IMR-90 (cell line): ENCODE measurements around the gene COA3. TPM values are rescaled to one million over a fixed set of nuclear protein-coding genes. Genes with fewer than 3 reads are reported as not detected.

Source experiments
- ATAC-seq: fragments of 200-7000 bp; cut with Tn5 transposase; 2 replicates; pipeline ENCODE4 v1.9.1; 2020; ENCODE audit warnings: low read depth, mild to moderate bottlenecking, moderate library complexity
- BruUV-seq: library from RNA; stranded (reverse); fragments of 400-500 nt; replicated peaks from 2 replicates; lab custom pipeline; 2021; lab: Mats Ljungman, UMichigan
- CTCF ChIA-PET: fragments of 300-600 bp; formaldehyde crosslinking; extraction: SDS; loops from one replicate; lab custom pipeline; 2021; ENCODE audit warnings: antibody characterized with exemption; lab: Yijun Ruan, JAX
- POLR2A ChIA-PET: fragments of 300-600 bp; sonication (Branson Sonifier 250); formaldehyde crosslinking; loops from one replicate; lab custom pipeline; 2022; ENCODE audit warnings: antibody characterized with exemption; ENCODE audit not compliant: unreplicated experiment; lab: Charles Lee
- DNase-seq: peaks from one replicate; pipeline ENCODE4 v3.0.0; 2013
- H2AFZ ChIP-seq: replicated peaks from 2 replicates; pipeline ENCODE3; 2013; ENCODE audit warnings: low read length, mild to moderate bottlenecking; ENCODE audit not compliant: poor library complexity
- H2AK5ac ChIP-seq: 2 replicates; pipeline ENCODE4 v1.6.1; 2013; ENCODE audit warnings: low read depth, low read length, inconsistent platforms
- H2AK9ac ChIP-seq: replicated peaks from 2 replicates; pipeline ENCODE3; 2013; ENCODE audit warnings: mild to moderate bottlenecking, low read depth, low read length, moderate library complexity; ENCODE audit not compliant: poor library complexity
- H2BK120ac ChIP-seq: 2 replicates; pipeline ENCODE4 v1.6.1; 2013; ENCODE audit warnings: low read depth, low read length, inconsistent platforms
- H2BK15ac ChIP-seq: 3 replicates; pipeline ENCODE4 v1.6.1; 2013; ENCODE audit warnings: low read depth, low read length, inconsistent platforms
- H2BK20ac ChIP-seq: 2 replicates; pipeline ENCODE4 v1.6.1; 2013; ENCODE audit warnings: low read depth, mild to moderate bottlenecking, inconsistent platforms, low read length, moderate library complexity
- H2BK5ac ChIP-seq: 2 replicates; pipeline ENCODE4 v1.6.1; 2013; ENCODE audit warnings: mild to moderate bottlenecking, low read depth, low read length, inconsistent platforms; ENCODE audit not compliant: poor library complexity, severe bottlenecking
- H3K14ac ChIP-seq: replicated peaks from 2 replicates; pipeline ENCODE4 v1.6.1; 2013; ENCODE audit warnings: low read depth, low read length, inconsistent platforms
- H3K18ac ChIP-seq: 2 replicates; pipeline ENCODE4 v1.6.1; 2013; ENCODE audit warnings: low read depth, low read length, control low read depth
- H3K23ac ChIP-seq: 2 replicates; pipeline ENCODE4 v1.6.1; 2013; ENCODE audit warnings: low read depth, low read length, inconsistent platforms
- H3K27ac ChIP-seq: 2 replicates; pipeline ENCODE4 v1.5.1; 2013; ENCODE audit warnings: mild to moderate bottlenecking, control low read depth, low read length; ENCODE audit not compliant: insufficient read depth
- H3K27me3 ChIP-seq: 2 replicates; pipeline ENCODE4 v1.6.1; 2013; ENCODE audit warnings: low read length; ENCODE audit not compliant: control insufficient read depth, insufficient read depth
- H3K36me3 ChIP-seq: 2 replicates; pipeline ENCODE4 v1.6.1; 2013; ENCODE audit warnings: low read length, mixed read lengths; ENCODE audit not compliant: control insufficient read depth, insufficient read depth
- H3K4ac ChIP-seq: 2 replicates; pipeline ENCODE4 v1.6.1; 2013; ENCODE audit warnings: low read depth, low read length, inconsistent platforms
- H3K4me1 ChIP-seq: 2 replicates; pipeline ENCODE4 v1.6.1; 2013; ENCODE audit warnings: low read length, mixed read lengths; ENCODE audit not compliant: control insufficient read depth, insufficient read depth
- H3K4me2 ChIP-seq: 2 replicates; pipeline ENCODE4 v1.6.1; 2013; ENCODE audit warnings: low read depth, mild to moderate bottlenecking, control low read depth, low read length, moderate library complexity
- H3K4me3 ChIP-seq: 2 replicates; pipeline ENCODE4 v1.5.1; 2013; ENCODE audit warnings: low read depth, mild to moderate bottlenecking, control low read depth, low read length, moderate library complexity; ENCODE audit not compliant: insufficient read depth
- H3K56ac ChIP-seq: 2 replicates; pipeline ENCODE4 v1.6.1; 2013; ENCODE audit warnings: low read length, inconsistent platforms; ENCODE audit not compliant: insufficient read depth; ENCODE audit errors: extremely low read depth
- H3K79me1 ChIP-seq, 2 experiments: 2 replicates each; pipeline ENCODE4 v1.6.1; 2013; ENCODE audit warnings: low read length in 2 of 2, inconsistent platforms in 1 of 2, low read depth in 1 of 2
- H3K9ac ChIP-seq: 2 replicates; pipeline ENCODE4 v1.6.1; 2013; ENCODE audit warnings: low read depth, low read length, control low read depth
- H3K9me1 ChIP-seq: 2 replicates; pipeline ENCODE4 v1.6.1; 2013; ENCODE audit warnings: low read length, inconsistent platforms; ENCODE audit not compliant: insufficient read depth
- H3K9me3 ChIP-seq: 2 replicates; pipeline ENCODE4 v1.6.1; 2013; ENCODE audit warnings: low read length; ENCODE audit not compliant: control insufficient read depth, insufficient read depth
- H4K20me1 ChIP-seq: 2 replicates; pipeline ENCODE4 v1.6.1; 2013; ENCODE audit warnings: low read length, inconsistent platforms; ENCODE audit not compliant: insufficient read depth
- H4K5ac ChIP-seq: 2 replicates; pipeline ENCODE4 v1.6.1; 2013; ENCODE audit warnings: mild to moderate bottlenecking, low read depth, low read length, control low read depth
- H4K8ac ChIP-seq, 2 experiments: 2 replicates each; pipeline ENCODE4 v1.6.1; 2013; ENCODE audit warnings: low read depth in 2 of 2, low read length in 2 of 2, control low read depth in 1 of 2, inconsistent platforms in 1 of 2
- H4K91ac ChIP-seq: 2 replicates; pipeline ENCODE4 v1.6.1; 2013; ENCODE audit warnings: low read depth, low read length, inconsistent platforms; ENCODE audit not compliant: insufficient read depth
- BHLHE40 ChIP-seq: fragments of 150-350 bp; IDR thresholded peaks from 2 replicates; pipeline ENCODE4 v1.6.1; 2016; ENCODE audit warnings: mild to moderate bottlenecking, low read depth, low read length
- FOS ChIP-seq: fragments of 150-350 bp; IDR thresholded peaks from 2 replicates; pipeline ENCODE4 v1.6.1; 2016; ENCODE audit warnings: low read depth, low read length
- MAFK ChIP-seq: IDR thresholded peaks from 2 replicates; pipeline ENCODE4 v1.6.1; 2012; ENCODE audit warnings: low read depth, low read length, improper control_type of control experiment
- MXI1 ChIP-seq: IDR thresholded peaks from 2 replicates; pipeline ENCODE4 v1.6.1; 2012; ENCODE audit warnings: low read depth, mild to moderate bottlenecking, low read length, moderate library complexity, borderline replicate concordance
- NFE2L2 ChIP-seq: fragments of 150-350 bp; IDR thresholded peaks from 2 replicates; pipeline ENCODE4 v1.6.1; 2016; ENCODE audit warnings: low read depth, mild to moderate bottlenecking, low read length
- RAD21 ChIP-seq: IDR thresholded peaks from 2 replicates; pipeline ENCODE4 v1.6.1; 2012; ENCODE audit warnings: low read length, improper control_type of control experiment
- RCOR1 ChIP-seq: IDR thresholded peaks from 2 replicates; pipeline ENCODE4 v1.6.1; 2012; ENCODE audit warnings: mild to moderate bottlenecking, low read length, improper control_type of control experiment; ENCODE audit not compliant: insufficient replicate concordance
- RFX5 ChIP-seq: IDR thresholded peaks from 2 replicates; pipeline ENCODE4 v1.8.0; 2012; ENCODE audit warnings: low read depth, mild to moderate bottlenecking, low read length, moderate library complexity
- SMC3 ChIP-seq: fragments of 150-350 bp; IDR thresholded peaks from 2 replicates; pipeline ENCODE4 v1.6.1; 2016; ENCODE audit warnings: low read depth, mild to moderate bottlenecking, antibody characterized with exemption, low read length, moderate library complexity
- USF2 ChIP-seq: fragments of 150-350 bp; IDR thresholded peaks from 2 replicates; pipeline ENCODE4 v1.6.1; 2017; ENCODE audit warnings: mild to moderate bottlenecking, antibody characterized with exemption, low read length, low read depth
- WGBS, 2 experiments: methylation state at CpG; one replicate each; pipeline versions ENCODE4 v1.1.5 to v1.1.7; 2013; ENCODE audit warnings: missing lambda C conversion rate in 2 of 2; ENCODE audit not compliant: insufficient read length in 1 of 2; ENCODE audit errors: extremely low coverage in 2 of 2; 5-methylcytosine and 5-hydroxymethylcytosine counted together
- dilution Hi-C: fragments of 300-500 bp; cut with HindIII; formaldehyde crosslinking; loops from one replicate; pipeline ENCODE4 v1.14.3; 2018; ENCODE audit warnings: low sequenced_read_pairs; ENCODE audit not compliant: unreplicated experiment
- in situ Hi-C: fragments of 300-500 bp; cut with MboI; formaldehyde crosslinking; loops from 3 replicates; pipeline ENCODE4 v1.14.3; 2019; ENCODE audit warnings: low sequenced_read_pairs, inconsistent platforms, mixed read lengths
- intact Hi-C: fragments of 100-400 bp; cut with micrococcal nuclease; formaldehyde crosslinking; loops from 2 replicates; pipeline ENCODE4 v1.10.0; 2022
- polyA plus RNA-seq, 3 experiments: library from polyadenylated mRNA; depleted of rRNA; stranded (reverse); fragments of >200 nt; gene quantifications; 2 replicates each; pipeline ENCODE4 v1.2.3, GENCODE V29; 2012; ENCODE audit warnings: low replicate concordance in 1 of 3
- total RNA-seq: library from RNA; depleted of rRNA; stranded (reverse); fragments of >200 nt; gene quantifications from 2 replicates; pipeline ENCODE4 v1.2.3, GENCODE V29; 2012

Gene COA3
- total and polyA plus RNA-seq, 2 of the 4 experiments (the other 2 are of a cell fraction): 66.8 to 78.1 TPM

- TF ChIP-seq RFX5: no peak
These were observed 21.5 kb upstream of the COA3 start (continued) for GRCh38 chr17:42819939-42820535.

GRCh38 chr17:42818379-42818778, 19.9 kb upstream of the COA3 start:
- Histone ChIP-seq H4K20me1 (no peaks in the 10 kb centered on the region), H3K27me3 (no peaks in the 10 kb centered on the region), H2BK20ac (0 out of 2 replicates have a peak overlapping the region, but pooled peaks have one; percentile 3), H3K9me3 (no peaks in the 10 kb centered on the region), H3K9me1 (0 out of 2 replicates have a peak, but pooled peaks cover 4% of the 10 kb centered on the region), H3K4me2 (no peak overlapping the region), H3K4me3 (no peak overlapping the region), H2AK5ac (no peak overlapping the region), H3K18ac (no peak overlapping the region), H3K79me1 (peaks cover 32 to 41% of the 10 kb centered on the region in 2 experiments), H4K8ac (peak overlapping the region in 1 of 2 experiments; percentile 44; a peak in 1 of 4 replicates), H4K5ac (no peak overlapping the region), H3K36me3 (peaks cover 40% of the 10 kb centered on the region), H2BK15ac (no peak overlapping the region), H3K14ac (0 out of 2 replicates have a peak overlapping the region, but pooled peaks have one; percentile 3), H2BK120ac (no peak overlapping the region), H3K56ac (no peak overlapping the region), H3K27ac (no peak overlapping the region), H3K9ac (no peak overlapping the region), H4K91ac (no peak overlapping the region), H3K23ac (peak overlapping the region; percentile 23; the same call in 1 of the 2 replicates), H2BK5ac (peak overlapping the region; percentile 1), H2AFZ (no peak overlapping the region), H3K4me1 (no peaks in the 10 kb centered on the region; the same call in 1 of the 2 replicates), H2AK9ac (no peak overlapping the region), H3K4ac (no peak overlapping the region)
- intact Hi-C loops: no loop called here
- dilution Hi-C loops: no loop called here
- 84% methylated on average over 3 of the region's 5 CpGs; no CpG with 5 or more reads in 1 of the 2 experiments for WGBS, 2 experiments
- no peak for TF ChIP-seq SMC3
- no peak for TF ChIP-seq RFX5
- no peak for TF ChIP-seq RAD21
- no peak for TF ChIP-seq FOS
- TF ChIP-seq MXI1: no peak
- TF ChIP-seq BHLHE40: no peak
- TF ChIP-seq USF2: no peak
- no peak for TF ChIP-seq MAFK
- TF ChIP-seq RCOR1: no peak
- TF ChIP-seq NFE2L2: no peak
- ChIA-PET POLR2A (no interaction called here), CTCF (interaction anchor here (1.2 to 1.6 kb wide), 2 partner anchors 9 to 145 kb away, joined by 3 to 5 read pairs; no protein-coding TSS in a partner anchor)
- in situ Hi-C loops: no loop called here
- DNase-seq: peak; percentile 33
- ATAC-seq: no peak
- no TSS peak for BruUV-seq
